ENCODE data around the gene ZMIZ1. TPM values are rescaled to one million over a fixed set of nuclear protein-coding genes. Genes with fewer than 3 reads are reported as not detected.

ZMIZ1 gene
- total RNA-seq, 5 donors from 2014 or later (not counting 1 experiment from before 2014, with no cell fraction given): 16.8 to 27.1 (median 21.2) TPM

- peaks cover 61 to 73% (median 72%) of the 10 kb centered on the region in 3 donors for H3K4me1 Mint-ChIP-seq
- H3K4me3 Mint-ChIP-seq: no peak overlapping the region
- no peak overlapping the region for H3K27ac Mint-ChIP-seq
- Histone ChIP-seq H3K27ac (ENCODE audit: low read length) (no peak overlapping the region), H3K36me3 (ENCODE audit: control insufficient read depth in 2 of 2, extremely low read depth in 1 of 2, insufficient read depth in 1 of 2, low read length in 1 of 2) (no peaks in the 10 kb centered on the region), H3K9me3 (no peaks in the 10 kb centered on the region), H3K27me3 (replicated peaks in 1 of 2; ENCODE audit: control insufficient read depth in 2 of 2, extremely low read depth in 1 of 2, insufficient read depth in 2 of 2, low read length in 1 of 2) (no peaks in the 10 kb centered on the region), H3K4me3 (ENCODE audit: control insufficient read depth in 1 of 2, extremely low read depth in 1 of 2, low read length in 1 of 2) (no peak overlapping the region), H3K4me1 (ENCODE audit: control insufficient read depth in 1 of 2, extremely low read depth in 1 of 2, insufficient read depth in 2 of 2, low read length in 2 of 2) (peaks cover 15 to 40% of the 10 kb centered on the region in 2 experiments)
- ChIA-PET CTCF (no interaction called here), POLR2A (no interaction called here)
- DNase-seq (no peak), ATAC-seq (replicated peaks in 1 of 4) (no peak)
- H3K36me3 Mint-ChIP-seq: peaks cover 5% of the 10 kb centered on the region
- 85% methylated on average over 7 of the region's 8 CpGs for WGBS (ENCODE audit: insufficient coverage)
- H3K9me3 Mint-ChIP-seq: no peaks in the 10 kb centered on the region
- no peaks in the 10 kb centered on the region for H3K27me3 Mint-ChIP-seq
Observed at GRCh38 chr10:79088176-79088575, 19.4 kb downstream of the ZMIZ1 start.

DNA sequence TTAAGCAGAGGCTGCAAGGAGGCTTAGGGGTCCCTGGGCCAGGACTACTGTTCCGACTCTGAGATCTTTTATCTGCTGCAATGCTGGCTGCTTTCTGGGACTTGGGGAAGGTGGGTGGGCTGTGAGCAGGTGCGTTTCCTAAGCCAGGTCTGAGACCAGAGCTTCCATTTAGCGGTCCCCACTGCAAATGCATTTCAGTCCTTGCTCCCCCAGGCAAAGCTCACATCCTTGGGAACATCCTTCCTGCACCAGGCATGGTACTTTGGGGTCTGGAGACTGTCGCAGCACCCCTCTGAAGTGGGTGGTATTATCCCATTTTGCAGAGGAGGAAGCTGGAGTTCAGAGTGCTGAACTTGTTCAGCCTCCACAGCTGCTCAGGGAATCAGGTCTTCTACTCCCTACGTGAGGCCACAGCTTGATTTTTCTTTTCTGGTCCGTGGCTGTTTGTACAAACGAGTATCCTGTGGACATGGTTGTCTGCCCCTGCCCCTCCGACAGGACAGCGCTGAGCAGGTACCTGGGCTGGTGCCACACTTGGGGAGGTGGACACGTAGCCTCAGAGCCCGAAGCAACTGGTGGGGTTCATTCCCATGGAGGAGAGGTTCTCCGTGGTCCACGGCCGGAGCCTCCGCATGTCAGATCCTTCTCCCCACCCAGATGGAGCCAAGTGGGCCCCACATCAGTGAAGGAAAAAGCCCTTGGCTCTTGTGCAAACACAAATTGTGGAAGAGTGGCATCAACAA is 20.0 kb downstream of the ZMIZ1 start:
- DNase-seq: no peak
- no peak overlapping the region for H3K27ac Mint-ChIP-seq
- H3K27me3 Mint-ChIP-seq: no peaks in the 10 kb centered on the region
- no peaks in the 10 kb centered on the region for H3K36me3 ChIP-seq (ENCODE audit: control insufficient read depth in 2 of 2, extremely low read depth in 1 of 2, insufficient read depth in 1 of 2, low read length in 1 of 2)
- H3K4me3 Mint-ChIP-seq: no peak overlapping the region
- H3K27me3 ChIP-seq (replicated peaks in 1 of 2; ENCODE audit: control insufficient read depth in 2 of 2, extremely low read depth in 1 of 2, insufficient read depth in 2 of 2, low read length in 1 of 2): no peaks in the 10 kb centered on the region
- no peaks in the 10 kb centered on the region for H3K9me3 Mint-ChIP-seq
- H3K27ac ChIP-seq (ENCODE audit: low read length): no peak overlapping the region
- WGBS (ENCODE audit: insufficient coverage): 76% methylated on average over 6 of the region's 15 CpGs
- H3K4me1 Mint-ChIP-seq: peaks cover 60 to 72% (median 70%) of the 10 kb centered on the region in 3 donors
- ChIA-PET CTCF (no interaction called here), POLR2A (no interaction called here)
- H3K36me3 Mint-ChIP-seq: peaks cover 4% of the 10 kb centered on the region
- no peak for ATAC-seq (replicated peaks in 1 of 4)
- H3K4me3 ChIP-seq (ENCODE audit: control insufficient read depth in 1 of 2, extremely low read depth in 1 of 2, low read length in 1 of 2): no peak overlapping the region
- H3K4me1 ChIP-seq (ENCODE audit: control insufficient read depth in 1 of 2, extremely low read depth in 1 of 2, insufficient read depth in 2 of 2, low read length in 2 of 2): peaks cover 11 to 39% of the 10 kb centered on the region in 2 experiments
- no peaks in the 10 kb centered on the region for H3K9me3 ChIP-seq

- WGBS (ENCODE audit: insufficient coverage): 100% methylated on average over 2 of the region's 8 CpGs
- CTCF ChIA-PET: no interaction called here
- ATAC-seq (replicated peaks in 1 of 4) (no peak), DNase-seq (no peak)
- Mint-ChIP-seq H3K4me1 (peaks cover 54 to 72% (median 68%) of the 10 kb centered on the region in 3 donors), H3K4me3 (no peak overlapping the region), H3K9me3 (no peaks in the 10 kb centered on the region), H3K36me3 (no peaks in the 10 kb centered on the region), H3K27ac (no peak overlapping the region), H3K27me3 (no peaks in the 10 kb centered on the region)
- Histone ChIP-seq H3K4me3 (ENCODE audit: control insufficient read depth in 1 of 2, extremely low read depth in 1 of 2, low read length in 1 of 2) (no peak overlapping the region), H3K27me3 (replicated peaks in 1 of 2; ENCODE audit: control insufficient read depth in 2 of 2, extremely low read depth in 1 of 2, insufficient read depth in 2 of 2, low read length in 1 of 2) (no peaks in the 10 kb centered on the region), H3K9me3 (no peaks in the 10 kb centered on the region), H3K4me1 (ENCODE audit: control insufficient read depth in 1 of 2, extremely low read depth in 1 of 2, insufficient read depth in 2 of 2, low read length in 2 of 2) (peaks cover 10 to 39% of the 10 kb centered on the region in 2 experiments), H3K27ac (ENCODE audit: low read length) (no peak overlapping the region), H3K36me3 (ENCODE audit: control insufficient read depth in 2 of 2, extremely low read depth in 1 of 2, insufficient read depth in 1 of 2, low read length in 1 of 2) (no peaks in the 10 kb centered on the region)
- POLR2A ChIA-PET: no interaction called here
Observed at GRCh38 chr10:79089632-79090031, 20.9 kb downstream of the ZMIZ1 start.

GRCh38 chr10:79090134-79090803 is 21.5 kb downstream of the ZMIZ1 start:
- Mint-ChIP-seq H3K9me3 (no peaks in the 10 kb centered on the region), H3K27ac (peak overlapping the region; percentile 19 to 45), H3K4me3 (no peak overlapping the region), H3K4me1 (peaks cover 49 to 69% (median 67%) of the 10 kb centered on the region in 3 donors), H3K27me3 (no peaks in the 10 kb centered on the region), H3K36me3 (no peaks in the 10 kb centered on the region)
- H3K4me1 ChIP-seq (ENCODE audit: control insufficient read depth in 1 of 2, extremely low read depth in 1 of 2, insufficient read depth in 2 of 2, low read length in 2 of 2): peaks cover 10 to 33% of the 10 kb centered on the region in 2 experiments
- no peak overlapping the region for H3K4me3 ChIP-seq (ENCODE audit: control insufficient read depth in 1 of 2, extremely low read depth in 1 of 2, low read length in 1 of 2)
- 63% methylated on average over 4 of the region's 6 CpGs for WGBS (ENCODE audit: insufficient coverage)
- no peaks in the 10 kb centered on the region for H3K27me3 ChIP-seq (replicated peaks in 1 of 2; ENCODE audit: control insufficient read depth in 2 of 2, extremely low read depth in 1 of 2, insufficient read depth in 2 of 2, low read length in 1 of 2)
- no peaks in the 10 kb centered on the region for H3K36me3 ChIP-seq (ENCODE audit: control insufficient read depth in 2 of 2, extremely low read depth in 1 of 2, insufficient read depth in 1 of 2, low read length in 1 of 2)
- H3K9me3 ChIP-seq: no peaks in the 10 kb centered on the region
- POLR2A ChIA-PET: no interaction called here
- CTCF ChIA-PET: interaction anchor here in 1 of 2 donors (0.6 kb wide), 2 partner anchors 1081 to 1447 kb away, joined by 3 read pairs; no protein-coding TSS in a partner anchor
- ATAC-seq (replicated peaks in 1 of 4) (no peak), DNase-seq (no peak)
- no peak overlapping the region for H3K27ac ChIP-seq (ENCODE audit: low read length)

DNA sequence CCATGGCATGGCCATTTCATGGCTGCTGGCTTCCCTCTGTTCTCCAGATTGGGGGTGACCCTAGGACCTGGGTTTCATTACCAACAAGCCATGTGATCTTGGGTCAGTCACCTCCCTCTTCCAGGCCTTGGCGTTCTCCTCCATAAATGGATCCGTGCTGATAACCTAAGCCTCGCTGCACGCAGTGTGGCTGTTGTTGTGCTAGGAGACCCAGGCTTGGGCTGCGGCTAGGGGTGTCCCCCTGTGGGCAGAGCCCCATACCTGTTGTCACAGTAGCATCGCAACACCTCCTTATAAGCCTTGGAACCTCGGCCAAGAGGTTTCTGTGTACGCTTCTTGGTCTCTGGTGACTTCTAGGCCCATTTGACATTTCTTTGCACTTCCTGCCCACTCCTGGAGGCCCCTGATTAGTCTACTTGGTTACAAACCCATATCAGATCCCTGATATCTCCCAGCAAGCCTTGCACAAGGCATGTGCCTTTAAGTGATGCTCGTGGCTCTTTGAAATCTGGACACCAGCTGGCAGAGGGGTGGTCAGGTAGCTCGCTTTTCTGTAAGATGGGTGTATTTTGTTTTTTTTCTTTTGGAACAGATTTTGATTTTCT is 23.6 kb downstream of the ZMIZ1 start:
- H3K4me1 ChIP-seq (ENCODE audit: control insufficient read depth in 1 of 2, extremely low read depth in 1 of 2, insufficient read depth in 2 of 2, low read length in 2 of 2): peaks cover 10 to 28% of the 10 kb centered on the region in 2 experiments
- DNase-seq: no peak
- H3K27me3 ChIP-seq (replicated peaks in 1 of 2; ENCODE audit: control insufficient read depth in 2 of 2, extremely low read depth in 1 of 2, insufficient read depth in 2 of 2, low read length in 1 of 2): no peaks in the 10 kb centered on the region
- no peaks in the 10 kb centered on the region for H3K36me3 ChIP-seq (ENCODE audit: control insufficient read depth in 2 of 2, extremely low read depth in 1 of 2, insufficient read depth in 1 of 2, low read length in 1 of 2)
- POLR2A ChIA-PET: no interaction called here
- H3K4me1 Mint-ChIP-seq: peaks cover 37 to 64% (median 58%) of the 10 kb centered on the region in 3 donors
- H3K4me3 ChIP-seq (ENCODE audit: control insufficient read depth in 1 of 2, extremely low read depth in 1 of 2, low read length in 1 of 2): no peak overlapping the region
- no peak overlapping the region for H3K27ac ChIP-seq (ENCODE audit: low read length)
- no peak for ATAC-seq (replicated peaks in 1 of 4)
- no peaks in the 10 kb centered on the region for H3K9me3 Mint-ChIP-seq
- no peak overlapping the region for H3K4me3 Mint-ChIP-seq
- peaks cover 2% of the 10 kb centered on the region for H3K36me3 Mint-ChIP-seq
- CTCF ChIA-PET: no interaction called here
- H3K9me3 ChIP-seq: no peaks in the 10 kb centered on the region
- no peaks in the 10 kb centered on the region for H3K27me3 Mint-ChIP-seq
- H3K27ac Mint-ChIP-seq: peak overlapping the region in 1 of 2 donors; percentile 13
- WGBS (ENCODE audit: insufficient coverage): 91% methylated on average over 6 of the region's 10 CpGs

- ATAC-seq (replicated peaks in 1 of 4) (peak in 1 of 4 experiments; percentile 19), DNase-seq (no peak)
- H3K9me3 Mint-ChIP-seq: no peaks in the 10 kb centered on the region
- ChIA-PET CTCF (interaction anchor here in 1 of 2 donors (0.6 to 1.0 kb wide), 2 partner anchors 14 to 299 kb away, joined by 3 read pairs; no protein-coding TSS in a partner anchor), POLR2A (interaction anchor here in 1 of 2 donors (0.7 kb wide), 1 partner anchor 35 kb away, joined by 3 read pairs; no protein-coding TSS in a partner anchor)
- Histone ChIP-seq H3K4me3 (ENCODE audit: control insufficient read depth in 1 of 2, extremely low read depth in 1 of 2, low read length in 1 of 2) (no peak overlapping the region), H3K27ac (ENCODE audit: low read length) (no peak overlapping the region), H3K36me3 (ENCODE audit: control insufficient read depth in 2 of 2, extremely low read depth in 1 of 2, insufficient read depth in 1 of 2, low read length in 1 of 2) (no peaks in the 10 kb centered on the region), H3K27me3 (replicated peaks in 1 of 2; ENCODE audit: control insufficient read depth in 2 of 2, extremely low read depth in 1 of 2, insufficient read depth in 2 of 2, low read length in 1 of 2) (no peaks in the 10 kb centered on the region), H3K9me3 (no peaks in the 10 kb centered on the region), H3K4me1 (ENCODE audit: control insufficient read depth in 1 of 2, extremely low read depth in 1 of 2, insufficient read depth in 2 of 2, low read length in 2 of 2) (peaks cover 10 to 21% of the 10 kb centered on the region in 2 experiments)
- no peaks in the 10 kb centered on the region for H3K27me3 Mint-ChIP-seq
- peak overlapping the region in 1 of 3 donors; percentile 52 for H3K4me3 Mint-ChIP-seq
- H3K36me3 Mint-ChIP-seq: peaks cover 2% of the 10 kb centered on the region
- 73% methylated on average over 23 of the region's 24 CpGs for WGBS (ENCODE audit: insufficient coverage)
- H3K27ac Mint-ChIP-seq: peak overlapping the region in 1 of 2 donors; percentile 43
- peaks cover 43 to 73% (median 65%) of the 10 kb centered on the region in 3 donors for H3K4me1 Mint-ChIP-seq
Observed at GRCh38 chr10:79093658-79094411, 25.1 kb downstream of the ZMIZ1 start.

All from T-cell (primary cell).